ENCODE data around the gene SRSF6. TPM values are rescaled to one million over a fixed set of nuclear protein-coding genes. Genes with fewer than 3 reads are reported as not detected.

The SRSF6 gene
- total and polyA plus RNA-seq, 2 of the 4 experiments (the other 2 are of a cell fraction), result 72.4 to 134 TPM

GRCh38 chr20:43440531-43440930, 17.2 kb upstream of the SRSF6 start:
- Histone ChIP-seq H3K4me1 (ENCODE audit: control insufficient read depth, insufficient read depth, low read length) (no peaks in the 10 kb centered on the region), H3K9ac (ENCODE audit: low read depth, low read length) (no peak overlapping the region), H3K18ac (ENCODE audit: low read depth, low read length) (no peak overlapping the region), H3K27ac (ENCODE audit: insufficient read depth, low read length) (no peak overlapping the region), H3K23ac (ENCODE audit: low read depth, low read length) (no peak overlapping the region), H3K79me1 (ENCODE audit: low read depth in 1 of 2, low read length in 2 of 2) (no peaks in the 10 kb centered on the region), H4K5ac (ENCODE audit: low read depth, low read length) (no peak overlapping the region), H4K8ac (ENCODE audit: low read depth in 2 of 2, low read length in 2 of 2) (no peak overlapping the region), H2BK20ac (ENCODE audit: low read depth, low read length) (no peak overlapping the region), H2AK5ac (ENCODE audit: low read depth, low read length) (no peak overlapping the region), H3K4me2 (ENCODE audit: low read depth, low read length) (no peak overlapping the region), H3K4me3 (ENCODE audit: insufficient read depth, low read depth, low read length) (no peak overlapping the region), H3K4ac (ENCODE audit: low read depth, low read length) (no peak overlapping the region), H2BK120ac (ENCODE audit: low read depth, low read length) (no peak overlapping the region), H4K20me1 (ENCODE audit: insufficient read depth, low read length) (no peaks in the 10 kb centered on the region), H3K36me3 (ENCODE audit: control insufficient read depth, insufficient read depth, low read length) (no peaks in the 10 kb centered on the region), H2AFZ (replicated peaks; ENCODE audit: low read length, poor library complexity) (no peak overlapping the region), H3K14ac (replicated peaks; ENCODE audit: low read depth, low read length) (no peak overlapping the region), H2BK5ac (ENCODE audit: low read depth, low read length, poor library complexity, severe bottlenecking) (no peak overlapping the region), H3K9me3 (ENCODE audit: control insufficient read depth, insufficient read depth, low read length) (no peaks in the 10 kb centered on the region), H2BK15ac (ENCODE audit: low read depth, low read length) (no peak overlapping the region), H4K91ac (ENCODE audit: insufficient read depth, low read depth, low read length) (no peak overlapping the region), H3K27me3 (ENCODE audit: control insufficient read depth, insufficient read depth, low read length) (peaks cover 5% of the 10 kb centered on the region), H3K9me1 (ENCODE audit: insufficient read depth, low read length) (no peaks in the 10 kb centered on the region), H2AK9ac (replicated peaks; ENCODE audit: low read depth, low read length, poor library complexity) (no peak overlapping the region), H3K56ac (ENCODE audit: extremely low read depth, insufficient read depth, low read length) (no peak overlapping the region)
- no peak for TF ChIP-seq RFX5 (IDR thresholded peaks at IDR 0.05; ENCODE audit: low read depth, low read length)
- TF ChIP-seq BHLHE40 (IDR thresholded peaks at IDR 0.05; ENCODE audit: low read depth, low read length), result no peak
- TF ChIP-seq SMC3 (IDR thresholded peaks at IDR 0.05; ENCODE audit: low read depth, low read length), result no peak
- TF ChIP-seq CTCF (conservative IDR thresholded peaks at IDR 0.05; ENCODE audit: low read depth, low read length), result no peak
- TF ChIP-seq MAZ (IDR thresholded peaks at IDR 0.05; ENCODE audit: borderline replicate concordance, low read depth, low read length), result no peak
- no peak for TF ChIP-seq RCOR1 (IDR thresholded peaks at IDR 0.05; ENCODE audit: insufficient replicate concordance, low read length)
- no peak for TF ChIP-seq RAD21 (IDR thresholded peaks at IDR 0.05; ENCODE audit: low read length)
- no peak for TF ChIP-seq POLR2A (IDR thresholded peaks at IDR 0.05; ENCODE audit: low read depth, low read length)
- TF ChIP-seq CHD1 (IDR thresholded peaks at IDR 0.05; ENCODE audit: low read depth, low read length), result no peak
- BruUV-seq (replicated peaks), result no TSS peak
- ChIA-PET CTCF (no interaction called here), POLR2A (ENCODE audit: unreplicated experiment) (no interaction called here)
- in situ Hi-C loops (cut with MboI; ENCODE audit: low sequenced_read_pairs) (no loop called here), dilution Hi-C loops (cut with HindIII; ENCODE audit: low sequenced_read_pairs, unreplicated experiment) (no loop called here), intact Hi-C loops (cut with micrococcal nuclease) (no loop called here)
- DNase-seq (no peak), ATAC-seq (ENCODE audit: low read depth) (no peak)
- WGBS, 2 experiments (ENCODE audit: extremely low coverage in 2 of 2, insufficient read length in 1 of 2), result no CpG with 5 or more reads among the region's 7 CpGs
